Embryonic facial prominence (tissue), 1 donor: ENCODE measurements around the gene TRRAP.

Experiments used
- DNase-seq: peaks from one replicate; pipeline ENCODE4 v3.0.0-alpha.2; 2016; ENCODE audit errors: extremely low spot score

The TRRAP gene

GRCh38 chr7:99004781-99005500, 126.6 kb downstream of the TRRAP start:
- DNase-seq = no peak

- DNase-seq = no peak
These were observed 127.4 kb downstream of the TRRAP start for GRCh38 chr7:99005776-99006175.

- DNase-seq = no peak
These were observed 128.6 kb downstream of the TRRAP start for GRCh38 chr7:99006739-99007424.

DNA sequence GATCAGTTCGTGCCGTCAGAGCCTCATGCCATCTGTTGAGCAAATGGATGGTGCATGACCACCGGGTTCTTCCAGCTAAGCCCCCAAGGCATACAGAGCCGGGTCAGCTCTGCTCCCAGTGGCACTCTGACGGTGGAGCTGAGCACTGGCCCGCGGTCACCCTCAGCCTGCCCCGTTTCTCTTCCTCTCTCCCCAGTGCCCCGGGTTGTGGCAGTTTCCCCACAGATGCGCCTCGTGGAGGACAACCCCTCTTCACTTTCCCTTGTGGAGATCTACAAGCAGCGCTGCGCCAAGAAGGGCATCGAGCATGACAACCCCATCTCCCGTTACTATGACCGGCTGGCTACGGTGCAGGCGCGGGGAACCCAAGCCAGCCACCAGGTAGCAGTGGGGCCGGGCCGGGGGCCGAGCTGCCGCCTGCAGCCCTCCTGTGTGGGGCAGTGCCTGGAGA, 129.9 kb downstream of the TRRAP start:
- no peak for DNase-seq

- no peak for DNase-seq
These were observed 130.7 kb downstream of the TRRAP start for GRCh38 chr7:99008921-99009530.

GRCh38 chr7:99010281-99010680, 131.9 kb downstream of the TRRAP start:
- DNase-seq = no peak

- DNase-seq = no peak
These were observed 133.0 kb downstream of the TRRAP start for GRCh38 chr7:99011341-99011705.

- DNase-seq = no peak
These were observed 133.5 kb downstream of the TRRAP start for GRCh38 chr7:99011706-99012404.

- no peak for DNase-seq
These were observed 134.4 kb downstream of the TRRAP start for GRCh38 chr7:99012722-99013121.

- DNase-seq = no peak
These were observed 135.2 kb downstream of the TRRAP start for GRCh38 chr7:99013266-99014112.

DNA sequence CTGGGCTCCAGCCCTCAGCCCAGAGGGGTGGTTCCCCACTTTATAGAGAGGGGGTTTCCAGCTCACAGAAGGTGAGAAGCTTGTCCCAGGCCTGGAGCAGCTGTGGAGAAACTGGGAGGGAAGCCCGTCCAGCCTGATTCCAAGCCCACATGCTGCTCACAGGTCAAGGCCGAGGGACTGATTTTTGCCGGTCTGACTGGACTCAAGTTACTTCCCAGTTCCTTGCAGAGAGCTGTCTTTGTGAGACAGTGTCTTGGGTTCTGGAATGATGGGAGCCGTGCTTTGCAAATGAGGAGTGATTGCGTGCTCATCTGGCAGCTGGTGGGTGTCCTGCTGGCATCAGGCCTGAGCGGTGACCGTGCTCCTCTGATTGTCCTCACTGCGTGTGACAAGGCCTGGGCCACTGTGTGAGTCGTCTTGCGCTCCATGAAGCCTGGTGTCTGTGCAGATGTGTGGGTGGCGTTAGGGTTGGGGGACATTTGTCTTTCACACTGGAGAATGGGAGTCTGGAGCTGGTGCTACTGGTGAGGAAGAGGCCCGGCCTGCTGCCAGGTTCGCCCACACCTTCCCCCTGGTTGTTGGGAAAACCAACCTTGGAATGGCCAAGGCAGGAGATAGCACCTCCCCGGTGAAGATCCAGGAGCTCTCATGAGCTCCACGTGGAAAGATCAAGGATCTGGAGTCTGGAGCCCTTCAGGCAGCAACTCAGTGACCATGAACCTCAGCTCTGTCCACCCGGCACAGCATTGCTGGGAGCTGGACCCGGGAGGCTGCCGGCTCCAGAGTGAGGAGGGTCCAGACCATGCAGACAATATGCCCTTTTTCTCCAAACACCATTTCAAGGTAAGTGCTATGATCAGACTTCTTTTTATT, 136.0 kb downstream of the TRRAP start:
- no peak for DNase-seq

DNA sequence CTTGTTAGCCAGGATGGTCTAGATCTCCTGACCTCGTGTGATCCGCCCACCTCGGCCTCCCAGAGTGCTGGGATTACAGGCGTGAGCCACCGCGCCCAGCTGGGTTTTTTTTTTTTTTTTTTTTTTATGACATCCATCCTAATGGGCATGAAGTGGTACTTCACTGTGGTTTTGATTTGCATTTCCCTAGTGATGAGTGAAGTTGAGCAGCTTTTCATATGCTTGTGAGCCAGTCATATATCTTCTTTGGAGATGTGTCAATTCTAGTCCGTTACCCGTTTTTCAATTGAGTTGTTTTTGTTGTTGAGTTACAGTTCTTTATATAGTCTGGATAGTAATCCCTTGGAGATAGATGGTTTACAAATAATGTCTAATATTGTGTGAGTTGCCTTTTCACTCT, 137.9 kb downstream of the TRRAP start:
- no peak for DNase-seq

GRCh38 chr7:99019523-99020412, 141.4 kb downstream of the TRRAP start:
- DNase-seq = no peak

DNA sequence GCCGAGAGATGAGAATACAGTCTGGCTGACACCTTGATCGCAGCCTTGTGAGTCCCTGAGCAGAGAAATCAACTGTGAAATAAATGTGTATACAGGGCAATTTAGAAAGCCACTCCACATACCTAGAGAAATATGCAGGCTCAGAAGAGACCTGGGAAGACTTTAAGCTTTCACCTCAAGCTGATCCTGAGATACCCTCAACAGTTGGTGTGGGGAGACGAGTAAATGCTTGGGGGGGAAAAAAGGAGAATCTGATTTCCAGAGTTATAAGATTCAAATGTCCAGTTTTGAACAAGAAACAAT, 142.0 kb downstream of the TRRAP start:
- no peak for DNase-seq

GRCh38 chr7:99021941-99022560, 143.7 kb downstream of the TRRAP start:
- DNase-seq = no peak

- no peak for DNase-seq
These were observed 145.7 kb downstream of the TRRAP start for GRCh38 chr7:99024066-99024465.

GRCh38 chr7:99027241-99027640, 148.9 kb downstream of the TRRAP start:
- DNase-seq = no peak

- DNase-seq = no peak
These were observed 149.5 kb downstream of the TRRAP start for GRCh38 chr7:99027841-99028240.

- DNase-seq = no peak
These were observed 150.1 kb downstream of the TRRAP start for GRCh38 chr7:99028261-99028973.
